Astrocyte of the cerebellum (primary cell): ENCODE measurements around the gene ARHGEF10L.

Source experiments
- DNase-seq: peaks from one replicate; pipeline ENCODE4 v3.0.0-alpha.2; 2011; ENCODE audit warnings: low read depth
- H3K4me3 ChIP-seq: 2 replicates; pipeline ENCODE4 v1.5.1; 2011; ENCODE audit warnings: mild to moderate bottlenecking, low read depth, low read length, moderate library complexity
- in situ Hi-C: cut with HindIII; loops from 2 replicates; pipeline ENCODE4 v1.10.0; 2017; ENCODE audit warnings: low sequenced_read_pairs
- TF ChIP-seq, protein P1 (sequence below): IDR thresholded peaks from 2 replicates; pipeline ENCODE4 v1.5.1; 2012; ENCODE audit warnings: low read length, low read depth, moderate library complexity, mild to moderate bottlenecking; ENCODE audit errors: missing control alignments

ARHGEF10L gene

DNA sequence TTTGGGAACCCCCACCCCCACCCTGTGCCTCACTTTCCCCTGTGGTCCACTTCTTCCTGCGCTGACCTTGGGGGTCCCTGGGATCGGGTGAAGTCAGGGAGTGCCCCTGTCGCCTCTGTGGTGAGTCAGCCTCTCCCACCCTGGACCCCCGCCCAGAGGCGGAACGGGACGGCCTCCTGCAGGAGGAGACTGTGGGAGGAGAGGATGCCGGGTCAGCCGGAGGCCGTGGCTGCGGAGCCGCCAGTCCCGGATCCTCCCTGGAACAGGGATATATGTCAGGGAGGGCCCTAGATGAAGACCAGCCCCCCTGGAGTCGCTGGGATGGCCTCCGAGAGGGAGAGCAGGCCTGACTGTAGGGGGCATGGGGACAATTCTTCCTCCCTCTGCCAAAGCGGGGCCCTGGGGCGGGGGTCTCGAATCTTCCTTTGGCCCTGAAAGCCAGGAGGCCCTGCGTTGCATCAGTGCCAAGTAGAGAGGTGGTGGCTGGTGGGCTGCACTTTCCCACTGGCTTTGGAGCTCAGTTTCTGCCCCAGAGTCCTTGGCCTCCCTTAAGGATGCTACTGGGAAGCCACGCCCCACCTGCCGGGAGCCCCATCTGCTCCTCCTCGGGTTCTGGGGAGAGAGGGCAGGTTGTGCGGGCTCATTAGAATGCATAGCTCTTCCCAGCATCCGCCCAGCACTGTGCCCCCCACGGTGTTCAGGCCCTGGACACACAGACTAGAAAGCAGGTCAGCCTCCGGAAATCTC lies 930 bp downstream of the ARHGEF10L start:
- TF ChIP-seq, protein P1, sequence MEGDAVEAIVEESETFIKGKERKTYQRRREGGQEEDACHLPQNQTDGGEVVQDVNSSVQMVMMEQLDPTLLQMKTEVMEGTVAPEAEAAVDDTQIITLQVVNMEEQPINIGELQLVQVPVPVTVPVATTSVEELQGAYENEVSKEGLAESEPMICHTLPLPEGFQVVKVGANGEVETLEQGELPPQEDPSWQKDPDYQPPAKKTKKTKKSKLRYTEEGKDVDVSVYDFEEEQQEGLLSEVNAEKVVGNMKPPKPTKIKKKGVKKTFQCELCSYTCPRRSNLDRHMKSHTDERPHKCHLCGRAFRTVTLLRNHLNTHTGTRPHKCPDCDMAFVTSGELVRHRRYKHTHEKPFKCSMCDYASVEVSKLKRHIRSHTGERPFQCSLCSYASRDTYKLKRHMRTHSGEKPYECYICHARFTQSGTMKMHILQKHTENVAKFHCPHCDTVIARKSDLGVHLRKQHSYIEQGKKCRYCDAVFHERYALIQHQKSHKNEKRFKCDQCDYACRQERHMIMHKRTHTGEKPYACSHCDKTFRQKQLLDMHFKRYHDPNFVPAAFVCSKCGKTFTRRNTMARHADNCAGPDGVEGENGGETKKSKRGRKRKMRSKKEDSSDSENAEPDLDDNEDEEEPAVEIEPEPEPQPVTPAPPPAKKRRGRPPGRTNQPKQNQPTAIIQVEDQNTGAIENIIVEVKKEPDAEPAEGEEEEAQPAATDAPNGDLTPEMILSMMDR = no peak
- H3K4me3 ChIP-seq = peak overlapping the region; percentile 59
- no peak for DNase-seq
- in situ Hi-C loops = no loop called here

DNA sequence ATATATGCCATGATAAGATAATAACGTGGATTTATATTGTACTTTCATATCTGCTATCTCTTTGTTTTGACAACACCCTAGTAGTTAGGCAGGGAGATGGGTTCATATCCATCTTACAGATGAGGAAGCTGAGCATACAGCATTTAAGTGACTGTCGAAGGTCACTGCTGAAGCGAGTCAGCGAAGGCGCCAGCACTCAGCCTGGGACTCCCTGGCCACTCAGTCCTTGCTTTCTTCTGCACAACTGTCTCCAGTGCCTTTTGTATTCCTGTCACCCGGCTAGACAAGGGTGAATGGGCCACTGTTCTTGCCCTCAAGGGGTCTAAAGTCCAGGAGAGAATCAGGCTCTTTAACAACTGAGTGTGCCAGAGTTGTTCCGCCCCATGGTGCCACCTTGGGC lies 3.1 kb downstream of the ARHGEF10L start:
- H3K4me3 ChIP-seq = no peak overlapping the region
- TF ChIP-seq, protein P1 = no peak
- in situ Hi-C loops = no loop called here
- DNase-seq = no peak

DNA sequence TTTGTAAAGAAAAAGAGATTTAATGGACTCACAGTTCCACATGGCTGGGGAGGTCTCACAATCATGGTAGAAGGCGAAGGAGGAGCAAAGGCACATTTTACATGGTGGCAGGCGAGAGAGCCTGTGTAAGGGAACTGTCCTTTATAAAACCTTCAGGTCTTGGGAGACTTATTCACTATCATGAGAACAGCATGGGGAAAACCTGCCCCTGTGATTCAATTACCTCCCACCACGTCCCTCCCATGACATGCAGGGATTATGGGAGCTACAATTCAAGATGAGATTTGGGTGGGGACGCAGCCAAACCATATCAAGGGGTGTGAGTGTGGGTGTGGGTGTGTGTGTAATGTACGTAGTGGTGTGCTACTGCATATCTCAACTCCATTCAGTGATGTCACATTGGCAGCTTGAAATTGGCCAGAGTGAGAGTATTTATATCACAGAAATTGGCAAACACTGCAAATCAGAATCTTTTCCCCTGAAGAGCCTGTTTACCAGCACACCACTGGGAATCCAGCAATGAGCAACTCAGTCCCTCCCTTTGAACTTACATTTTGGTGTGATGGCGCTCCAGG lies 5.4 kb downstream of the ARHGEF10L start:
- H3K4me3 ChIP-seq = no peak overlapping the region
- TF ChIP-seq, protein P1 = no peak
- in situ Hi-C loops = no loop called here
- DNase-seq = no peak

DNA sequence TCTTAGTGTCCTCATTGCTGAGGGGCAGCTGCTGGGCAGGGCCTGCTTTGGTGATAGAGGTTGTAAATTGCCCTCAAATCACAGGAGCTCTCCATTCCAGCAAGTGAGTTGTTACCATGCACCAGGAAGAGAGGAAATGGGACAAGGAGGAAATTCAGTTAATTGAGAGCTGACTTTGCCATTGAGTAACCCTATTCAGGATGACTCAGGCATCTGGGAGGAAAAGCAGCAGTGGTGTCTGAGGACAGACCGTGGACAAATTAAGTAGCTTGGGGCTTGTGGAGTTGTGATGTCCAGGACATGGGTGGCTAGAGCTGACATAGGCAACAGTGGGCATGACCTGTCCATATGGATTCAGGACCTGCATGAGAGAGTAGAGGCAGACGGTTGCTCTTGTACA lies 5.9 kb downstream of the ARHGEF10L start:
- in situ Hi-C loops = no loop called here
- TF ChIP-seq, protein P1 = no peak
- no peak overlapping the region for H3K4me3 ChIP-seq
- no peak for DNase-seq

DNA sequence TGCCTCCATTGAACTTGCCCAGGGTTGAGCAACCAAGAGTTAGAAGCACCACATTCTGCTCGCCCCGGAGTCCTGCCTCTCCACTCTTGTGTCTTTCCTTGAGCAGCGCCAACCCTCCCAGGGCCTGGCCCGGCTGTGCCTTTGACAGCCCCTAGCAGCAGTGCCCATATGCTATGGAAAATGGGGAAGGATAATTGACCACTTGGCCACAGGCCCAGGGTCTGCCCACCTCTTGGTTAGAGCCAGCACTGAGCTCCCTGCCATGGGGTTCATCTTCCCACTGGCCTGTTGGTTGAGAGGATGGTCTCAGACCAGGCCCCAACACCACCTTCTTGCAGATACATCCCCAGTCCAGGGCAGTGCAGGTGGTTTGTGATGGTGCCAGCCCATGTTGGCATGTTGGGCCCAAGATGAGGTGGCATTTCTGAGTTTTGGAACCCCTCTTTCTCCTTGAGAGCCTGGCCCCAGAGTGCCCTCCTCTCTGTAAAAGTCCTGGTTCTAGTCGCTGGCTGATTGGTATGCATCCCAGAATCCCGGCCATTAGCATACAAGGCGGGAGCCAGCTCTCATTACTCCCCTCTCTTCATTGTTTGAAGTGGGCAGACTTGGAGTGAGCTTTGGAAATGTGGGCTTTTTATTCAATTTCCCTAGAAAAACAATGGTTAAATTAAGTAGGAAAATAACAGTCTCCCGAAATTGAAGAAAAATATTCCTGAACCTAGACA lies 7.6 kb downstream of the ARHGEF10L start:
- in situ Hi-C loops = no loop called here
- H3K4me3 ChIP-seq = no peak overlapping the region
- DNase-seq = no peak
- TF ChIP-seq, protein P1 = no peak

DNA sequence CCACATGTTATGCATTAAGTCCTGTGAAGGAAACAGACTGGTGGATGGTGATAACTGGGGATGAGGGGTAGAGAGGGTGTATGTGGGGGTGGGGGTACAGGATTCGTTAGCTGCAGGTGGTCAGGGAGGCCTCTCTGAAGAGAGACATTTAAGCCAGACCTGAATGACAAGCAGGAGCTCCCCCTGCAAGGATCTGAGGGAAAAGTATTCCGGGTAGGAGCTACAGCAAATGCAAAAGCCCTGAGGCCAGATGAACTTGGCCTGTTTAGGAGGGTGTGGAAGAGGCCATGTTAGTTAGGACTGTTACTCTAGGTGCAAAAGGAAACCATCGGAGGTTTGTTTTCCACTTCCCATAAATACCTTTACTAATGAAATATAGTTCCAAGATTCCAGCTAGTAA lies 9.9 kb downstream of the ARHGEF10L start:
- in situ Hi-C loops = no loop called here
- no peak overlapping the region for H3K4me3 ChIP-seq
- no peak for DNase-seq
- TF ChIP-seq, protein P1 = no peak
